COLO668 (cell line): Measurements from ENCODE around the gene GNAQ.
"Not testable (repeated sequence)": the region's sequence is repeated elsewhere in the genome, so short reads cannot be mapped to it uniquely, and the experiment has no call there.

Experiments used
- DNase-seq: peaks from one replicate; lab custom pipeline; 2025; ENCODE audit not compliant: unreplicated experiment; lab: John Stamatoyannopoulos, UW

Gene GNAQ

DNA sequence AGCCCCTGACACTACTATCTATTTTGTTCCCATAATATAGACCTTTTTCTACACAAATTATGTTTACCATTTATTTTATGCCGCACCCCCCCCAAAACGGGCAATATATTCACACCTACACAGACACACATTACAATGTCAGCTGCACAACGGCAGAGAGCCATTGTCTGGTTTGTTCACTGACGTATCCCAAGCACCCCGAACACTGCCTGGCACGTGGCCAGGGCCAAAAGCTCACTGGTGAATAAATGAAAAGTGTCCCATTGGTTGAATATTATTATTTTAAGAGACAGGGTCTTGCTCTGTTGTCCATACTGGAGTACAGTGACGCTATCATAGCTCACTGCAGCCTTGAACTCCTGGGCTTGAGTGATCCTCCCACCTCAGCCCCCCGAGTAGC, 150.5 kb downstream of the GNAQ start:
- no peak for DNase-seq

DNA sequence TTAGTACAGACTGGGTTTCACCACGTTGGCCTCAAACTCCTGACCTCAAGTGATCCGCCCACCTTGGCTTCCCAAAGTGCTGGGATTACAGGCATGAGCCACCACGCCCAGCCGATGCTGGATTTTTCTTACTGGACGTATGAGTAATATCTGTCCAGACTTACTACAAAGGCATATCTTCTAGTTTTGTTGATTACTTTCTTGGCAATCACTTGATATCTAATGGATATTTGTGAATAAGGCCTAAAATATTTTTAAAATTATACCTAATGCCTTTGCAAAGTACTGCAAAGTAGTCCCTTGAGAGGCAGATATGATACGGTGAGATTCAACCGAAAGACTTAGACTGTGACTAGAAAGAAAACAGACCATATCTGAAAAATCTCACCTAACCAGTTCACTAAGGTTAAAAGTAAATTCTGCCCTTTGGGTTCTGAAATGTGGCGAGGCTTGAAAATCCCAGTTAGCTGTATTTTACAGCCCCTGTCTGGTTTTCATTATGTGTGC, 152.1 kb downstream of the GNAQ start:
- no peak for DNase-seq

DNA sequence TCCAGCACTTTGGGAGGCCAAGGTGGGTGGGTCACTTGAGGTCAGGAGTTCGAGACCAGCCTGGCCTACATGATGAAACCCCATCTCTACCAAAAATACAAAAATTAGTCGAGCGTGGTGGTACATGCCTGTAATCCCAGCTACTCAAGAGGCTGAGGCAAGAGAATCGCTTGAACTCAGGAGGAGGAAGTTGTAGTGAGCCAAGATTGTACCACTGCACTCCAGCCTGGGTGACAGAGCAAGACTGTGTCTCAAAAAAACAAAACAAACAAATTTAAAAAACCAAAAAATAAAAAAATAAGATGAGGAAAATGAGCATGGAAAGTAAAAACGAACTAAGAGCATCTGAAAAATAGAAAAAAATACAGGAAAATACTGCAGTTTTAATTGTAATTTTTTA, 152.8 kb downstream of the GNAQ start:
- not testable (repeated sequence) for DNase-seq

DNA sequence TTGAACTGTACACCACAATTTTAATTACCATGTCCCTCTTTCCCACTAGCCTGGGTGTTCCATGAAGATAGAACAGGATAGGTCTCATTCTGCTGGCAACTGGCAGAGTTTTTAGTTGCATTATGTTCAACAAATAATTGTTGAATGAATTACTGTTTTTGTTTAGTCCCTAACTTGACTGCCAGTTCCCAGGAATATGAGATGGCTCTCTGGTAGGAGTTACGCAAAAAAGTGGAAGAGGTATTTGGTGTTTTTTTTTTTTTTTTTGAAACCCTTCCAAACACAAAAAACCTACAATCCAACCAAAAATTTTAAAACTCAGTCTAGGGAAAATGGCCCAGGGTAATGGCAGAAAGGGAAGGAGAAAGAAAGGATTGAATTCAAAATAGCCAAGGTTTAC, 153.6 kb downstream of the GNAQ start:
- DNase-seq = no peak

DNA sequence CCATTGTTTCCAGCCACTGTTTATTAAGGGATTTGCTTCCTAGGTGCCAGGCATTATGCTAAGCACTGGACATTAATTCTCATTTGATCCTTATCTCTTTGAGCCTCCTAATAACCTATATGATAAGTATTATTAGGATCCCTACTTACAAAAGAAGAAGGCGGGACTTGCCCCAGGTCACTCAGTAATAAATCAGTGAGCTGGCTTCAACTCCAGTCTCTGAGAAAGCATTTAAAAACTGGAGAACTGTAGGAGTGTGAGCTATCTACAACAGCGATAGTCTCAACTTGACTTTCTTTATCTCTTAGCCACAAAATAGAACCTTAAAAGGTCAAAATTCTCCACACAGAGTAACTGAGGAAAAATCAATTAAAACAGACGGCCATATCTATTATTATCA, 155.0 kb downstream of the GNAQ start:
- no peak for DNase-seq

DNA sequence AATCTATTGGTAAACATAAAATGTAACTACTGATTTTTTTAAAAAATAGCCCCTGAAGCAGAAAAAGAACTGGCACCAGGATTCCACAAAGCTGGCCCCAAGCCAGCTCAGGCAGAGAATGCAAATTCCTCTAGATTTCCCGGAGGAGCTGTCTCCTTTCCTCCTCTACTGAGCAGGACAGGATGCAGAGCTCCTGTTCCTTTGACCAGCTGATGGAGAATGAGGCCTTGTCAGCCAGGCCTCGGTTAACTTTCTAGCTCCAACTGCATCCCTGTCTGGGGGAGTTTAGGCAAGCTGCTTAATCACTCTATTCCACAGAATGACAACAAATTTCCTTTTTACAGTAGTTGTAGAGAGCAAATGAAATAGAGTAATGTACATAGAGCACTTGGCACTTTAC, 155.5 kb downstream of the GNAQ start:
- no peak for DNase-seq

DNA sequence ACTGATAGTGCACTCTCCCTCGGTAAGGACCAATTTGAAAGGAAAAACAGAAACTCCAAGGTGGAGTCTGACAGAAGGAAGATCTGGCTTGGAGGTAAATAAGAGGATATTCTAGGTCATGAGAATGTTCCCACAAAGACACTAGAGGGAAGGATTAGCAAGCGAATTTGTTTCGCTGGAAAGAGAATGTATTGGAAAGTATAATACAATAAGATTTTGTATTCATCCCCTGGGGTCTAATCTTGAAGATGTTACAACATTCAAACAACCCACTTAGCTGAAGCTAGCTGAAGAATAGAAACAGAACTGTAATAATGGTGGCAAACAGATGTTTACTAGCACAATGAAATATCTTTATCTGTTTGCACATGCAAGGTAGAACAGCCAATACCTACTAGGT, 158.7 kb downstream of the GNAQ start:
- no peak for DNase-seq

DNA sequence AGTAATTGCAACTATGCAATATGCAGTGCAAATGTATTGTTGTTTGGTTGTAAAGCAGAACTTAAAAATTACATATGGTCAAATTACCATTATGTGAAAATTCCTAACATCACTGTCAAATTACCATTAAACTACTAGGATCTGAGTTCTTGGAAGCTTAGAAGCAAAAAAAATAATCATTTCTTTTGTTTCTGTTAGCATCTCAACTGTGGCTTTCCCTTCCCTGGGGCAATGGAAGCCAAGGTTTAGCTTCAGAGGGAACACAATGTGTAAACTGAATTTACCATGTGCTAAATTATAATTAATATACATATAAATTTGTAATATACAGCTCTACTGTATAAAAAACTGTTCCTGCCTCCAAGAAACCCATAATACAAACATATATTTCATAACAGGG, 159.4 kb downstream of the GNAQ start:
- DNase-seq = no peak

DNA sequence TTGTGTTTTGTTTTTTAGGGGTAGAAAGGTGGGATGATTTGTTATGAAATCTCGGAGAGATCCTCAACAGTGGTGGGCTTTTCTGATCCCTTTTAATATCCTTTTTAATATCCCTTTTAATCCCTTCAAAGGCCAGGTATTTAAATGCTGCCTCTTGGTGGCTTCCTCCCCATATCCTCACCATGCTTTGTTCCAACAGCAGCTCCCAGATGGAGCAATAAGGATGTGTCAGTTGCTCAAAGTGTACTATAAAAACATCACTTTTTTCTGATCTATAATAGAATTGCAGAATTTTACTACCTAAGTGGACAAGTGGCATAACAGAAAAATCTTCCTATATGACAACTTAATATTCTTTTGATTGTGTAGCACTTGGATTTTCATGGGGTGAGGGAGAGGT, 160.1 kb downstream of the GNAQ start:
- no peak for DNase-seq

DNA sequence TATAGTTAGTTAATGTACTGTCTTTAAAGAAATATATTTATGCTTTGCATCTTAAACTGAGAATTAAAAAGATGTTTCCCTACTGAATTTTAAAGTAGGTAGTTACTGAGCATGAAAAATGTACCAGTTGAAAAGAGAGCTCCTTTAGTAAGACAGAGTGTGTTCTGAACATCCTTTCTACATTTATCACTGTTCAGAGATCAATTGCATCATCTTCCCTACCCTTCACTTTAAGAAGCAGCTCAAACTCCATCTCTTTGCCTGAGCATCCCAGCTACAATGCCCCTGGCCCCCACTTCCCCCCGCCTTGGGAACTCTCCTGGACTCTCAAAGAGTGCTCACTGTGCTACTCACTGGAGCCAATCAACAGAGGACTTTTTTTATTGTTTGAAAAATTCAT, 164.7 kb downstream of the GNAQ start:
- no peak for DNase-seq

DNA sequence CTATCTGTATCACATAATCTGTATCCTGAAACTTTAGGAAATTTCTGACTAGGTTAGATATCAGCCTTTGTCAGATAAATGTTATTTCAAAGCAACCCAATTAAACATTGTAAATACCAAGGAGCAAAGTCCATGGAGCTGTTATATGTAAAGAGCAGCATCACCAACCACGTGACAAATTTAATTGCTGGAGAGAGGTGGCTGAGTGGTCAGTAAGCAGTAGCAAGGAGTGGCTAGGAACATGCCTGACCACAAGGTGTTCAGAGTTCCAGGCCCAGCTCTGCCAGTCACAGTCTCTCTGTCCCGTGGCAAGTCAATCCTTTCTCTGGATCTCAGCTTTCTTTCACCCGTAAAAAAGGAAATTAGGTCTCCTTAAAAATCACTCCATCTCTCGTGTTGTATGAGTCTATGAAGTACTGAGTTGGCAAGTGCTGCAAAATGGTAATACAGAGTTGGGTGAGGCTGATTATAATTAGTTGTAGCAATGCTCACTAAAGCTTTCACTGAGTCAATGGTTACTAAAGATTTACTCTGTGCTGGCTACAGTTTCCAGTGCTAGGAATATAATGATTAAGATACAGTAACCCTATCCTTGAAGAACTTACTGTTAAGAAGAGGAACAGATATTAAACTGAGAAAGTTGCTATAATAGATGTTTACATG, 166.1 kb downstream of the GNAQ start:
- no peak for DNase-seq

DNA sequence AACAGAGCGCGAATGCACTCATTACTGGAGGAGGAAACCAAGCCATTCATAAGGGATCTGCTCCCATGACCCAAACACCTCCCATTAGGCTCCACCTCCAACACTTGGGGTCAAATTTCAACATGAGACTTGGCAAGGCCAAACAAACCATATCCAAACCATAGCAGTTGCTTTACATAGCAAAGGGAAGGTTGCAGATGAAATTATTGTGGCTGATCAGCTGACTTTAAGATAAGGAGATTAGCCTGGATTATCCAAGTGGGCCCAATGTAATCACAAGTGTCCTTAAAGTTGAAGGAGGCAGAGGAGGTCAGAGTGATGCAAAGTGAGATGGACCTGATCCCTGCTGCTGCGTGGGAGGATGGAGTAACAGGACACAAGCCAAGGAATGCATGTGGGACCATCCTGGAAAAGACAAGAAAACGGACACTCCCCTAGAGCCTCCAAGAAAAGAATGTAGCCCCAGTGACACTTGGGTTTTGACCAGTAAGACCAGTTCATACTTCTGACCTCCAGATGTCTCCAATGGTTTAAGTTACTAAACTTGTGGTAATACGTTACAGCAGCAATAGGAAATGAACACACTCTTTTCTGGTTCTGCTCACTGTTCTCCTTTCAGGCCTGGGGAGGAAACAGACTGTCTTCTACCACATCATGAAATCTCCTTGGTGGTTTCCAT, 167.3 kb downstream of the GNAQ start:
- DNase-seq = no peak

DNA sequence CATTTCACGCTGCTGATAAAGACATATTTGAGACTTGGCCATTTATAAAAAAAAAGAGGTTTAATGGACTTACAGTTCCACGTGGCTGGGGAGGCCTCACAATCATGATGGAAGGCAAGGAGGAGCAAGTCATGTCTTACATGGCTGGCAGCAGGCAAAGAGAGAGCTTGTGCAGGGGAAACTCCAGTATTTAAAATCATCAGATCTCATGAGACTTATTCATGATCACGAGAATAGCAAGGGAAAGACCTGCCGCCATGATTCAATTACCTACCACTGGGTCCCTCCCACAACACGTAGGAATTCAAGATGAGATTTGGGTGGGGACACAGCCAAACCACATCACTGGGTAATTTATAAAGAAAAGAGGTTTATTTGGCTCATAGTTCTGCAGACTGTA, 168.0 kb downstream of the GNAQ start:
- not testable (repeated sequence) for DNase-seq

DNA sequence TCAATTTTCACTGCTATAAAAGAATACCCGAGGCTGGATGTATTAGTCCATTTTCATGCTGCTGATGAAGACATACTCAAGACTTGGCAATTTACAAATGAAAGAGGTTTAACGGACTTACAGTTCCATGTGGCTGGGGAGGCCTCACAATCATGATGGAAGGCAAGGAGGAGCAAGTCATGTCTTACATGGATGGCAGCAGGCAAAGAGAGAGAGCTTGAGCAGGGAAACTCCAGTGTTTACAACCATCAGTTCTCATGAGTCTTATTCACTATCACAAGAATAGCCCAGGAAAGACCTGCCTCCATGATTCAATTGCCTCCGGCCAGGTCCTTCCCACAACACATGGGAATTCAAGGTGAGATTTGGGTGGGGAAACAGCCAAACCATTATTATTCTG, 170.7 kb downstream of the GNAQ start:
- not testable (repeated sequence) for DNase-seq

DNA sequence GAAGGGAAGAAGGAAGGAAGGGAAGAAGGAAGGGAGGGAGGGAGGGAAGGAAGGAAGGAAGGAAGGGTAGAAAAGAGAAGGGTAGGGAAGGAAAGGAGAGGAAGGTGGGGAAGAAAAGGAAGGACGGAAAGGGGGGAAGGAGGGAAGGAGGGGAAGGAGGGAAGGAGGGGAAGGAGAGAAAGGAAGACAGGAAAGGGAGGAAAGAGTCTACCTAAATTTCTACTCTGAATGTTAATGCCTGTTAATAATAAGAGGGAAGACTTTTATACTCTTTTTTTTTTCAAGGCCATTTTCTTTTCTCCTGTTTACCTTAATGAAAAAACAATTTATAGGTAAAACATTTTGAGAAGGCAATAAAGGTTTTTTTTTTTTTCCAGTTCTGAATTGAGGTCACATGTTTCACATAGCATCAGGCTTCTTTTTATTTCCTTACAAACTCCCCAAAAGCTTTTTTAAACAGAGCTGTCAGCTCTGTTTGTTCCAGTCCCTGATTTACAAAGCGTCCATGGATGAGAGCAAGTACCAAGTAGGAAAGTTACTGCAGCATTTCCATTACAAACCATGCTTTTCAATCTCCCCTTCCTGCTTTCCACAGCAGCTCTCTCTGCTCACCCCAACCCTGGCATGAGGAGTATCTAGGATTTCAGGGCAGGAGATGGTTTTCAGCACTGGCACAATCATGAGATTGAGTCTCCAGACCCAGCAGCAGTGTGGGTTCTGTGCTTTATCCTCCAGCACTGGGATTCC, 173.9 kb downstream of the GNAQ start:
- no peak for DNase-seq

DNA sequence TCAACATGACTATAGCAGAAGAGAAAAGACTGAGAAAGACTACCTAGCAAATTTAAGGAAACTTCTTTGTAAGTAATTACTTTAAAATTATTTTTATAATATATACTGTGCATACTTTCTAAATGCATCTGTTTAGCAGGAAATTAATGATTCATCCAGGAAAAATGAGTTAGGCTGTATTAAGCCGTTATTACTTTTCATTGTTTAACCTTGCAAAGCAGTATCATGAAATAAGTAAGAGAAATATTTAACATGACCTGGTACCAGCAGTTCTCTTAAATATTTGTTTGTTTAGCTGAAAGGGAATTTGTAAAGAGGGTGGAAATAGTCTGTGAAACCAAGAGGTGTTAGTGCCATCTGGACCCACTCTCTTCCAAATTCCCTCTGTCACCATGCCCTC, 175.0 kb downstream of the GNAQ start:
- DNase-seq = no peak

DNA sequence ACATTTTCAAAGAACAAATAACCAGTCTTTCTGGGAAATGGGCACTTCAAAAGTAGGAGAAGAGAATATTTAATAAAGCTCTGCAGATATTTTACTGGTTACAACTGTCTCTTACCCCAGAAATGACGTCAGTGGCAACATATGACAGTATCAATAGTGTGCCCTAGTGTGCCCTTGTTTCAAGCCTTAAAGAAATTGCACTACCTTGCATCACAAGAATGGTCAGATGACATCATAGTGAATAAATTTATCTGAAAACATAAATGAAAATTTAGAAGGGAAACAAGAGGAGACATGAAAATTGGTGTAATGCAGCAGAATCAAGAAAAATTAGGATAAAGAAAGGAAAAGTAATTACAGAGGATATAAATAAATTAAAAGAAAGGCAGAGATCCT, 176.7 kb downstream of the GNAQ start:
- no peak for DNase-seq

DNA sequence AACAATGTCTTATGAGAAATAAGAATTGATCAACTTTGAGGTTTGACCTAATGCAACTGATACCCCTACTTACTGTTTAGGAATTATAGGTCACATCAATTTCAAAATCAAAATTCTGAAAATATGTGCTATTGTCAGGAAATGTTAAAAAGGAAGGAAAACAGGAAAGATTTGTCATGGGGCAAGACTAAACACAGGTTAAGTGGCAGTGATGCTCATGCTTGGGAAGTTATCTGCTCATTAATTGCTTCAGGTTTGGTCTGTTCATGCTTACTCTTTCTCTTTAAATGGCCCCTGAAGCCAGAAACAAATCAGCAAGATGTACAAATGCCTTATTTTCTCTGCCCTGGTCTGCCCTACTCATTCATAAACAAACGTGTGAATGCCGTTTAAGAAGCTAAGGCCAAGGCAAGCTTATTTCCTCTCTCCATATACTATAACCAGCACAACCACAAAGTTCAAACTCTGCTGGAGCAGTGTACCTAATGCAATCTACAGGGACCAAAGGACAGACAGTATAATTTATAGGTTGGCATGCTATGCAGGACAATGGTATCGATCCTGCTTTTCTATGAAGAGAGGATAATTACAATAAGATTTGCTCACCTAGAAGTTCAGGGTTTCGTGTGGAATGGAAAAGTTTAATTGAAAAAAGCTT, 177.2 kb downstream of the GNAQ start:
- DNase-seq = no peak

DNA sequence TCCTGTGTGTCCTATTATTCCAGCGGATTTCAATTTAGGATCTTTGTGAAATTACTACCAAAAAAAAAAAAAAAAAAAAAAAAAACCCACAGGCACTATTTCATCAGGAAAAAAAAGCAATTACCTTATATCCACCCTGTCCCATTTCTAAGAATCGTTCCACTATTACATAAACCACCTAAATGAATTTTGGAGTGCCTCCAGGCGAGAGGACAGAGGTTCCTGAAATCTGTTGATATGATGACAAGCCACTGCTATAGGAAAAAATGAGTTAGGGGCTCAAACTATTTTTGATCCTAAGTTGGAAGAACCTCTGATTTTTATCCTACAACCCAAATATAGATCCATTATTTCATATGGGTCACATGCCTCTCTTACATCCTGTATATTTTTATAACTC, 177.9 kb downstream of the GNAQ start:
- DNase-seq = no peak

DNA sequence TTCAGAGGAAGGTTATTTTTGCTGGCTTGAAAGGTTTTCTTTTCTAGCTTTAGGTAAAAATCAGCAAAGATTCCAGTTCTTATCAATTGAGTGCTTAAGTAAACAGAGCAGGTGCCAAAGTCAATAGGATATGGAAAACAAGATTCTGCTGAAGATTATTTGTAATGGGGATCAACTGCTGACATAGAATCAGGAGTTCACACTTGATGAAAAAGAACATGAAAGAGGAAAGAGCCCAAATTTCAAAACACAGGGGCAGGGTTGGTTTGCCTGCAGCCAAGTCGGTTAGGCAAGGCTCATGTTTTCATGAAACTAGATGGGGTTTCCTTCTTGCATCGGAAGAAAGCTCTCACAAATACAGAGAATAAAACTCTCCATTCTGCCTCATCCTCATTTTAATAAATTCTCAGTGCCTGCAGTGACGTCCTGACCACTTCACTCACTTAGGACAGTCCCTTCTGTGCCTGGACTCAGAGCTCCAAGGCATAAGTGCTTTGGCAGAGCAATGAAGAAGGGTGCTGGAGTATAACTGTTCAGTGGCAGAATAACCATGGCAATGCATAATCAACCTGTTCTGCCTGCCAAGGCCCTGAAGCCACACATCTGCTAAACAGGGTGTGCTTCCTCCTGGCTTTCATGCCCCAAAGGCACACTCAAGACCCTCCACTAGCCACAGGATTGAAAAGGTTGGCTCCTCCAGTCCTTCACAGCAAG, 179.6 kb downstream of the GNAQ start:
- DNase-seq = no peak

DNA sequence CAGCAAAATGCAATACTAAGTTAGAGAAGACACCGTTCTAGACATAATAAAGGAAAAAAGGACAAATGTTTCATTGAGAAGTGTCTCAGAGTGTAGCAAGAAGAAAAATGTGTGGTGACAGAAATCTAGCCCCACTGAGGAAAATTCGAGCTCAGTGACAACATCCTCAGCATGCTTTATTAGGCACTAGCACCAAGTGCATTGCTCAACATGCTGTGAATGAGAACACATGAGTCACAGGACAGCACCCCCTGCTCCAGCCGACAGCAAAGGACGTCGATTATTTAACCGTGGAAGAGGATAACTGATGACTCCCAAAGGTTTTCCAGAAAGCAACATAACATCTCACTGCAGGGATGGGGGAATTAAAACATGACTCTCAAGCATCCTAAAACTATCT, 182.7 kb downstream of the GNAQ start:
- DNase-seq = no peak
